B cell (primary cell): Measurements from ENCODE around the gene MAEA. TPM values are rescaled to one million over a fixed set of nuclear protein-coding genes. Genes with fewer than 3 reads are reported as not detected.

Source experiments
- ATAC-seq: fragments of 200-7000 bp; cut with Tn5 transposase; one replicate; pipeline ENCODE4 v1.10.0; 2021; ENCODE audit warnings: low read depth, mild to moderate bottlenecking, moderate number of reproducible peaks, moderate library complexity
- CTCF ChIA-PET: fragments of 350-600 bp; sonication (Branson Sonifier 250); formaldehyde crosslinking; loops from one replicate; lab custom pipeline; 2021; ENCODE audit warnings: antibody characterized with exemption, inconsistent platforms; lab: Charles Lee
- POLR2A ChIA-PET: fragments of 350-600 bp; sonication (Branson Sonifier 250); formaldehyde crosslinking; loops from one replicate; lab custom pipeline; 2021; ENCODE audit warnings: antibody characterized with exemption; lab: Charles Lee
- DNase-seq: peaks from one replicate; pipeline ENCODE4 v3.0.0; 2013
- H2AFZ ChIP-seq: 2 replicates; pipeline ENCODE4 v1.6.1; 2012; ENCODE audit warnings: mild to moderate bottlenecking, low read depth, low read length; ENCODE audit not compliant: insufficient read depth, poor library complexity, severe bottlenecking
- H3K27ac ChIP-seq, 2 donors: 1 replicate in 1 of 2; 2 replicates in 1 of 2; pipeline ENCODE4 v1.5.1; 2012 to 2013; ENCODE audit warnings: low read length in 2 of 2, mild to moderate bottlenecking in 2 of 2, moderate library complexity in 1 of 2
- H3K27me3 ChIP-seq, 4 experiments: fragments of 200-600 bp in 1 of 4; sonication (generic) in 1 of 4; replicated peaks in 1 of 4; 1 replicate in 2 of 4; 2 replicates in 2 of 4; pipeline versions ENCODE4 v1.6.1 to v1.7.0; 2013 to 2016; ENCODE audit warnings: low read length in 3 of 4, mild to moderate bottlenecking in 2 of 4, mixed read lengths in 1 of 4, moderate library complexity in 1 of 4; ENCODE audit not compliant: insufficient read depth in 4 of 4, control insufficient read depth in 3 of 4; ENCODE audit errors: control extremely low read depth in 1 of 4
- H3K36me3 ChIP-seq, 2 experiments: replicated peaks in 1 of 2; 1 replicate in 1 of 2; 2 replicates in 1 of 2; pipeline versions ENCODE4 v1.6.1 to v1.7.1; 2013; ENCODE audit warnings: low read length in 1 of 2; ENCODE audit not compliant: insufficient read depth in 2 of 2, control insufficient read depth in 1 of 2; ENCODE audit errors: control extremely low read depth in 1 of 2, extremely low read depth in 1 of 2
- H3K4me1 ChIP-seq, 2 donors: fragments of 200-600 bp in 1 of 2; sonication (generic) in 1 of 2; 1 replicate in 1 of 2; 2 replicates in 1 of 2; pipeline versions ENCODE4 v1.5.1 to v1.6.1; 2013 to 2017; ENCODE audit warnings: low read length in 2 of 2; ENCODE audit not compliant: control insufficient read depth in 2 of 2, insufficient read depth in 2 of 2
- H3K4me2 ChIP-seq: replicated peaks from 2 replicates; pipeline ENCODE3; 2012; ENCODE audit warnings: mild to moderate bottlenecking, low read depth, low read length; ENCODE audit not compliant: poor library complexity, severe bottlenecking
- H3K4me3 ChIP-seq, 5 experiments: fragments of 200-600 bp in 1 of 5; sonication (generic) in 1 of 5; 1 replicate in 3 of 5; 2 replicates in 2 of 5; pipeline versions ENCODE4 v1.5.1 to v1.7.0; 2011 to 2016; ENCODE audit warnings: low read length in 4 of 5, mild to moderate bottlenecking in 4 of 5, low read depth in 2 of 5, control low read depth in 1 of 5, moderate library complexity in 1 of 5; ENCODE audit not compliant: insufficient read depth in 1 of 5; ENCODE audit errors: control extremely low read depth in 1 of 5, extremely low read depth in 1 of 5
- H3K79me2 ChIP-seq: fragments of 200-600 bp; sonication (generic); one replicate; pipeline ENCODE4 v1.6.0; 2016; ENCODE audit warnings: low read length; ENCODE audit not compliant: control insufficient read depth, insufficient read depth
- H3K9ac ChIP-seq: fragments of 200-600 bp; sonication (generic); 2 replicates; pipeline ENCODE4 v1.6.1; 2017; ENCODE audit warnings: mild to moderate bottlenecking, low read length, moderate library complexity
- H3K9me3 ChIP-seq, 3 donors: one replicate each; pipeline versions ENCODE4 v1.6.1 to v1.7.1; 2013; ENCODE audit warnings: low read length in 2 of 3; ENCODE audit not compliant: control insufficient read depth in 2 of 3, insufficient read depth in 1 of 3; ENCODE audit errors: control extremely low read depth in 1 of 3
- H4K20me1 ChIP-seq: 2 replicates; pipeline ENCODE4 v1.6.0; 2012; ENCODE audit warnings: mild to moderate bottlenecking, low read length; ENCODE audit not compliant: insufficient read depth, control insufficient read depth, poor library complexity, severe bottlenecking
- H3K27ac Mint-ChIP-seq: one replicate; pipeline ENCODE4 v1.8.0; 2021; ENCODE audit warnings: mixed read lengths
- H3K27me3 Mint-ChIP-seq: one replicate; pipeline ENCODE4 v1.8.0; 2021; ENCODE audit warnings: mixed read lengths
- H3K4me1 Mint-ChIP-seq: one replicate; pipeline ENCODE4 v1.8.0; 2021; ENCODE audit warnings: mixed read lengths
- H3K4me3 Mint-ChIP-seq: one replicate; pipeline ENCODE4 v1.8.0; 2021; ENCODE audit warnings: mixed read lengths
- H3K9me3 Mint-ChIP-seq: one replicate; pipeline ENCODE4 v1.8.0; 2022; ENCODE audit warnings: mixed read lengths; ENCODE audit not compliant: insufficient read depth
- CTCF ChIP-seq: fragments of 200-600 bp; IDR thresholded peaks from one replicate; pipeline ENCODE4 v1.8.0; 2022; ENCODE audit warnings: antibody characterized with exemption, mild to moderate bottlenecking
- EZH2 ChIP-seq: IDR thresholded peaks from 2 replicates; pipeline ENCODE4 v1.6.1; 2012; ENCODE audit warnings: borderline replicate concordance, low read depth, mild to moderate bottlenecking, moderate library complexity, low read length; ENCODE audit not compliant: insufficient read depth, poor library complexity, severe bottlenecking
- WGBS: methylation state at CpG from one replicate; pipeline ENCODE4 v1.1.5; 2013; ENCODE audit warnings: missing lambda C conversion rate; ENCODE audit not compliant: insufficient coverage; 5-methylcytosine and 5-hydroxymethylcytosine counted together
- intact Hi-C: fragments of 100-400 bp; cut with micrococcal nuclease; formaldehyde crosslinking; loops from one replicate; pipeline ENCODE4 v1.10.0; 2022
- polyA plus RNA-seq: library from polyadenylated mRNA; depleted of rRNA; stranded (reverse); fragments of >200 nt; gene quantifications from 2 replicates; pipeline ENCODE4 v1.2.3, GENCODE V29; 2012
- total RNA-seq, 2 donors: library from RNA; stranded (reverse); fragments of 120-200 nt in 1 of 2; gene quantifications; 1 replicate in 1 of 2; 2 replicates in 1 of 2; pipeline versions ENCODE4 v1.2.3 to v1.2.4, GENCODE V29; 2013 to 2022

The MAEA gene
- total and polyA plus RNA-seq, 2 donors (not counting 1 experiment from before 2014, with no cell fraction given) = 106 to 107 TPM

- peak overlapping the region in 3 of 5 experiments; percentile 59 to 81 (median 70) for H3K4me3 ChIP-seq
- Mint-ChIP-seq H3K27ac (peak overlapping the region; percentile 97), H3K27me3 (no peaks in the 10 kb centered on the region), H3K4me1 (peaks cover 47% of the 10 kb centered on the region), H3K4me3 (peak overlapping the region; percentile 92), H3K9me3 (no peaks in the 10 kb centered on the region)
- intact Hi-C loops = no loop called here
- H3K36me3 ChIP-seq = peaks cover 0 to 3% of the 10 kb centered on the region in 2 experiments
- DNase-seq (no peak), ATAC-seq (no peak)
- H4K20me1 ChIP-seq = peaks cover 26% of the 10 kb centered on the region
- peak overlapping the region; percentile 90 for H3K4me2 ChIP-seq
- H3K79me2 ChIP-seq = peaks cover 74% of the 10 kb centered on the region
- 100% methylated on average over 3 of the region's 7 CpGs for WGBS
- no peaks in the 10 kb centered on the region for H3K27me3 ChIP-seq
- peaks cover 0 to 3% (median 0%) of the 10 kb centered on the region in 3 donors for H3K9me3 ChIP-seq
- no peak overlapping the region for H2AFZ ChIP-seq
- H3K4me1 ChIP-seq = peaks cover 35 to 44% of the 10 kb centered on the region in 2 donors
- CTCF ChIA-PET = interaction anchor here (0.6 to 4.3 kb wide), 8 partner anchors 10 to 119 kb away, joined by 3 to 23 read pairs (median 8); partner anchors contain the start of genes MAEA and UVSSA
- POLR2A ChIA-PET = interaction anchor here (1.2 to 4.9 kb wide), 2 partner anchors 83 to 96 kb away, joined by 5 to 41 read pairs; partner anchors contain the start of gene UVSSA
- peak overlapping the region; percentile 83 for H3K9ac ChIP-seq
- TF ChIP-seq EZH2 = no peak
- no peak for TF ChIP-seq CTCF
- peak overlapping the region; percentile 84 to 85 for H3K27ac ChIP-seq
These were observed 39.2 kb upstream of the MAEA start for GRCh38 chr4:1250527-1250812.

GRCh38 chr4:1250921-1251772, 38.5 kb upstream of the MAEA start:
- CTCF ChIA-PET = interaction anchor here (0.6 to 4.3 kb wide), 7 partner anchors 9 to 120 kb away, joined by 3 to 23 read pairs (median 8); partner anchors contain the start of genes MAEA and UVSSA
- WGBS = 99% methylated on average over 33 of the region's 33 CpGs

More at GRCh38 chr4:1250921-1251772, 38.5 kb upstream of the MAEA start:
- peaks cover 68% of the 10 kb centered on the region for H3K79me2 ChIP-seq
- intact Hi-C loops = no loop called here
- POLR2A ChIA-PET = interaction anchor here (4.9 kb wide), 1 partner anchor 96 kb away, joined by 41 read pairs; the partner anchor contains the start of gene UVSSA
- no peak overlapping the region for H3K4me2 ChIP-seq
- no peak overlapping the region for H3K4me3 ChIP-seq
- DNase-seq (no peak), ATAC-seq (no peak)
- H3K27me3 ChIP-seq = no peaks in the 10 kb centered on the region
- peaks cover 19% of the 10 kb centered on the region for H4K20me1 ChIP-seq
- Mint-ChIP-seq H3K27me3 (no peaks in the 10 kb centered on the region), H3K4me1 (peaks cover 41% of the 10 kb centered on the region), H3K4me3 (peak overlapping the region; percentile 92), H3K9me3 (no peaks in the 10 kb centered on the region), H3K27ac (peak overlapping the region; percentile 97)
- peaks cover 0 to 3% of the 10 kb centered on the region in 2 experiments for H3K36me3 ChIP-seq
- no peak overlapping the region for H3K9ac ChIP-seq
- no peak overlapping the region for H2AFZ ChIP-seq
- peaks cover 28 to 38% of the 10 kb centered on the region in 2 donors for H3K4me1 ChIP-seq
- TF ChIP-seq CTCF = no peak
- no peak for TF ChIP-seq EZH2
- peak overlapping the region in 1 of 2 donors; percentile 85 for H3K27ac ChIP-seq
- peaks cover 0 to 4% (median 0%) of the 10 kb centered on the region in 3 donors for H3K9me3 ChIP-seq
